ENCODE measurements around the gene PROC. TPM values are rescaled to one million over a fixed set of nuclear protein-coding genes. Genes with fewer than 3 reads are reported as not detected.

PROC gene
- total and polyA plus RNA-seq, 9 of the 15 experiments (the other 6 are each of a cell fraction or from before 2014, with no cell fraction given): not detected

GRCh38 chr2:127408004-127408806 is 10.0 kb upstream of the PROC start (continued):
- TF ChIP-seq JUN (IDR thresholded peaks at IDR 0.05; ENCODE audit: borderline replicate concordance, low read depth, low read length) (peak; percentile 98), JUN (CRISPR knock-in tag; IDR thresholded peaks at IDR 0.05; ENCODE audit: borderline replicate concordance) (peak; percentile 71; the same call in 1 of the 2 replicates), HIVEP1 (CRISPR knock-in tag; IDR thresholded peaks at IDR 0.05) (no peak), ATF3 (IDR thresholded peaks at IDR 0.05) (peak; percentile 32), ATF3 (CRISPR knock-in tag; conservative IDR thresholded peaks at IDR 0.05) (0 out of 2 replicates have a peak, but pooled peaks have one; percentile 58), NCOR1 (IDR thresholded peaks at IDR 0.05) (peak; percentile 72), HMG20A (CRISPR knock-in tag; conservative IDR thresholded peaks at IDR 0.05) (no peak), ZBTB40 (IDR thresholded peaks at IDR 0.05) (peak; percentile 28; the same call in 1 of the 2 replicates), ZBTB40 (CRISPR knock-in tag; IDR thresholded peaks at IDR 0.05) (no peak), MCM7 (IDR thresholded peaks at IDR 0.05) (no peak), MCM3 (IDR thresholded peaks at IDR 0.05) (no peak), HMGN3 (IDR thresholded peaks at IDR 0.05; ENCODE audit: borderline replicate concordance, extremely low read depth, insufficient read length, low read depth, low read length) (peak; percentile 96), PHTF2 (CRISPR knock-in tag; IDR thresholded peaks at IDR 0.05) (no peak), CHCHD3 (CRISPR knock-in tag; IDR thresholded peaks at IDR 0.05) (no peak), HNRNPL (IDR thresholded peaks at IDR 0.05; ENCODE audit: low read depth, low read length) (peak; percentile 83), ZNF184 (CRISPR knock-in tag; IDR thresholded peaks at IDR 0.05) (no peak), STAT5B (CRISPR knock-in tag; IDR thresholded peaks at IDR 0.05) (no peak), STAT5A (IDR thresholded peaks at IDR 0.05; ENCODE audit: borderline replicate concordance, low read length) (no peak)
